Right lung (tissue), 5 donors: ENCODE results near the gene NRCAM. TPM values are rescaled to one million over a fixed set of nuclear protein-coding genes. Genes with fewer than 3 reads are reported as not detected.

Source experiments
- DNase-seq, 2 donors: peaks; one replicate each; pipeline ENCODE4 v3.0.0-alpha.2; 2013
- polyA plus RNA-seq, 5 donors: library from polyadenylated mRNA; unstranded; fragments of 120-200 nt; gene quantifications; one replicate each; pipeline versions ENCODE4 v1.2.1 to v1.2.3, GENCODE V29; 2013; ENCODE audit warnings: inconsistent platforms in 1 of 5, low replicate concordance in 1 of 5; ENCODE audit not compliant: insufficient read length in 5 of 5, insufficient read depth in 1 of 5

The NRCAM gene
- polyA plus RNA-seq, 5 donors, result 12.3 to 34.9 (median 15.9) TPM

GRCh38 chr7:108460964-108461363 lies 4.7 kb upstream of the NRCAM start:
- no peak for DNase-seq

DNA sequence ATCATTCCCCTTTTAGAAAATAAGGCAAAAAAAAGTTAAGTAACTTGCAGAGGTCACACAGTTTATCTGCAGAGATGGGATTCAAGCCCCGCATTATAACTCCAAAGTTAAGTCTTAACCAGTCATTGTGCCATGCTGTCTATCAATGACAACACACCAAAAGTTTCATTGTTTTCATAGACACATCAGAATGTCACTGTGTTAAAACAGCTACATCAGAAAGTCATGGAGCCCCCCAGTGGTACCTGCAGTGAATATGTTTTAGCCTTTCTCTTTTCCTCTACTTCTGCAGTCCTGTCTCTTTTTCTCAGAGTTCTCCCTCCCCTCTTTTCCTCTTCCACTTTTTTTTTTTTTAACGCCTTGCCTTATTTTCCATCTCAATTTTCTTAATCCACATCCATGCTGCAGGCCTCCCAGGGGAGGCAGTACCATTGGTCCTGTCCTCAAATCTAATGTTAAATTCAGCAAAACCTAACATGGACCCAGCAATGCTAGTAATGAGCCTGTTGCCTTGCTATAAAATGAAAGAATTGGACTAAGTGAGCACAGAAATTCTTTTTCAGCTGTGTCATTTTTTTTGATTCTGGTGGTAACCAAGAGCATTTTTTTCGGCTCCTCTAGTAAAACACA lies 3.8 kb upstream of the NRCAM start:
- no peak for DNase-seq

DNA sequence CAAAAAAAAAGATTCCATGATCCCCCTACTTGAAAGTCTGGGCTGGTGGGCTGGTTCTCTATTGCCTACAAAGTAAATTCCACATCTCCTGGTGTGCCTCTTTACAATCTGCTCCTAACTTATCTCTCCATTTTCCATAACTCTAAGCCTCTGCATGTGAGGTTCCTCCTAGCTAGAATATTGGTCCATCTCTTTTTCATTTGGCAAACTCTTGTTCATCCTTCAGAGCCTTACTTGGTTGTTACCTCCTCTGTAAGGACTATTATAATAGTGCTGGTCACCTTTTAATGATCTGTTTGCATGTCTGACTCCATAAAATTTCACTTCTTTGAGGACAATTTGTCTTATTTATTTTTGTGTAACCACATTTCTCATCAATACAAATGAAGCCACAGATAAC lies 1.6 kb upstream of the NRCAM start:
- no peak for DNase-seq

DNA sequence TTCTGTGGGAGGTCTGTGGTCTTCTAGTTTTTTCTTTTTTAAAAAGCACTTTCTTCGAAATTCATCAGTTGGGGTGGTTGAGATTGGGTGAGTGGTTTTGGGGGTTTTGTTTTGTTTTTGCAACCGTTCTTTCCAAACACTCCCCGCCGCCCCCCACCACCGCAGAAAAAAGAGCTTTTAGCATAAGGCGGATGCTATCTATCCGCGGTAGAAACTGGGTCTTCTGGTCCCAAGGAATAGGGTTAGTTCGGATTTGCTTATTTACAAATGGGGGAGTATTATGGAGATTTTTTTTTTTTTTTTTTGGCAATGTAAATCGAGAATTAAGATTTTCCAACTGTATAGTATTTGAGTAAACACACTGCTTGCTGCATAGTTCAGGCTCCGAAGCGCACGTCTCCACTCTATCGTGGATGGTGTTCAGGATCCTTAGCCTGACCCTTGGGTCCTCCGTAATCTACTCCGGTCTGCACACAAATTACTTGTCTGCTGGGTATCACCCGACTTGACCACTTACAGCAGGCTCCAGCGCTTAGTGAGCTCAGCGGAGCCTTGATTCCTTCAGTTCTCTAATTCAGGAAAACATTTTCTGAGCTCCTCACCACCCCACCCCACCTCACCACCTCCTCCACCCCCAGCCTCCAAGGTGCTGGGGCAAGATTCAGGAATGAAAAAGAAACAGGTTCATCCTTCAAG lies 757 bp upstream of the NRCAM start:
- no peak for DNase-seq

- DNase-seq, result no peak
Measured at GRCh38 chr7:108455551-108455997, 662 bp downstream of the NRCAM start.

GRCh38 chr7:108454674-108455550 lies 1.3 kb downstream of the NRCAM start:
- DNase-seq, result no peak

DNA sequence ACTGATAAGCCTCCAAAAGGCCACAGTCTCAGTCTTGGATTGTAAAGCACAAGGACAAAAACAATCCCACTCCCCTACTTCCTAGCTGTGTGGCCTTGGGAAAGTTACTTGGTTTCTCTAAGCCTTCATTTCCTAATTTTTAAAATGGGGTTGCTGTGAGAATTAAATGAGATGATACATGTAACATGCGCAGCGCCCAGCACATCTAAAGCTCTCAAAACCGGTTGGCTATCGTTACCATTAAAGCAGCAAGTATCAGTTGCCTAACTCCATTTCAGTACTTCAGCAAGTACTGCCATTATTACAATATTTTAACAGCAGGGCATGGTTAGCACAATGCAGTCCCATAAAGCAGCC lies 1.9 kb downstream of the NRCAM start:
- no peak for DNase-seq

DNA sequence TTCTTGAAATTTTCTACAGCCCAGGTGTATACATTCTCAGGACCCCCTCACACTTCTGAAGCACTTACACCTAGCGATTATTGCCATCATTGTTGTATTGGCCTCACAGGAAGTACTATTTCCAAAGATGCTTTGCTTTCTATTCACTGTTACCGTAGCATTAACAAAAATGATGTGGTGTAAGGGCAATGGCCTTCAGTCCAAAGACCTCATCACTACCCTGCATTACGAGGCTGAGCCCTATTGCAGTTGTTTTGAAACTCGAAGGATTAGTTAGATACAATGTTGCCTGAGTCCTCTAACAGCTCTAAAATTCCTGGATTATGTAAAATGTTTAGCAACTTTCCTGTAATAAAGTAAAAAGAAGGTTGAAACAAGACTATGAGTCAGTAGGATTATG lies 2.9 kb downstream of the NRCAM start:
- DNase-seq, result no peak

- DNase-seq, result no peak
Measured at GRCh38 chr7:108452707-108453106, 3.5 kb downstream of the NRCAM start.

DNA sequence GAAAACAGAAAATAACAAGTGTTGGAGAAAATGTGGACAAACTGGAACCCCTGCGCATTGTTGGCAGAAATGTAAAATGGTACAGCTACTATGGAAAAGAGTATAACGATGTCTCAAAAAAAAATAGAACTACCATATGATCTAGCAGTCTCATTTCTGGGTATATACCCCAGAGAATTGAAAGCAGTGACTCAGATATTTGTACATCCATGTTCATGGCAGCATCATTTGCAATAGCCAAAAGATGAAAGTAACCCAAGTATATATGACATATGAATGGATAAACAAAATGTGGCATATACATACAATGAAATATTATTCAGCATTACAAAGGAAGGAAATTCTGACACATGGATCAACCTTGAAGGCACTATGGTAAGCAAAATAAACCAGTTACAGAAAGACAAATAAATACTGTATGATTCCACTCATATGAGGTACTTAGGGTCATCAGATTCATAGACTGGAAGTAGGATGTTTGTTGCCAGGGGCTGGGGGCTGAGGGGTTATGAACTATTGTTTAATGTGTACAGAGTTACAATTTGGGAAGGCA lies 4.9 kb downstream of the NRCAM start:
- no peak for DNase-seq

DNA sequence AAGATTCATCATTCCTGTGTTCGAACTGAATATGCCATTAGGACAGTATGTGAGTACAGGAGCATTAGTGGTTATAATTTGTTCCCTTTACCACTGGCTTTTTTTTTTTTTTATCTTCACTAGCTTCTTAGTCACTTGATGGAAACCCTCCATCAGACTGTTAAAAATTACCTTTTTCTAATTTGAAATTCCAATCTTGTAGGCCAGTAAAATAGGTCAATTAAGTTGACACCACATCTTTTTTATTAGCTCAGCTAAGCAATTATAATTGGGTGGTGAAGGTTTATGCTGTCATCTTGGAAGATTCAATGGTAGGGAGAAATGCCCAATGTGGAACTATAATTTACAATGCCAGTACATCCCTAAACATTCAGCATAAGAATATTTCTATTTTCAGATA lies 6.1 kb downstream of the NRCAM start:
- DNase-seq, result no peak

DNA sequence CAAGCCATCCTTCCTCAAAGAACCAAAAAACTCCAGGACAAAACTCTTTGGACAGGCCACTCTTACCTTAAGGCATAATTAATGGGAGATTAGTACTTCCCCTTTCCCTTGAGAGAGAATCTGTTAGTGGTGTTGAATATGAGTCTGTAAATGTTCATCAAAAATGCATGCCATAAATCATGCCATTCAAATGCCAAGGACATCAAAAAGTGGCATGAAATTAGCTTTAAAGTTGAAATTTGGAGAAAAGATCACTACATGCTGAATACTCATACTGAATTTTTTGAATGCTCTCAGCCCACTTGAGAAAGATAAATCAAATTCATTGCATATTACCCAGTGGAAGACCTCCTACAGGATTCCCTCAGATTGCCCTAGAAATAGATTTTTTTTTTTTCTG lies 6.7 kb downstream of the NRCAM start:
- no peak for DNase-seq

DNA sequence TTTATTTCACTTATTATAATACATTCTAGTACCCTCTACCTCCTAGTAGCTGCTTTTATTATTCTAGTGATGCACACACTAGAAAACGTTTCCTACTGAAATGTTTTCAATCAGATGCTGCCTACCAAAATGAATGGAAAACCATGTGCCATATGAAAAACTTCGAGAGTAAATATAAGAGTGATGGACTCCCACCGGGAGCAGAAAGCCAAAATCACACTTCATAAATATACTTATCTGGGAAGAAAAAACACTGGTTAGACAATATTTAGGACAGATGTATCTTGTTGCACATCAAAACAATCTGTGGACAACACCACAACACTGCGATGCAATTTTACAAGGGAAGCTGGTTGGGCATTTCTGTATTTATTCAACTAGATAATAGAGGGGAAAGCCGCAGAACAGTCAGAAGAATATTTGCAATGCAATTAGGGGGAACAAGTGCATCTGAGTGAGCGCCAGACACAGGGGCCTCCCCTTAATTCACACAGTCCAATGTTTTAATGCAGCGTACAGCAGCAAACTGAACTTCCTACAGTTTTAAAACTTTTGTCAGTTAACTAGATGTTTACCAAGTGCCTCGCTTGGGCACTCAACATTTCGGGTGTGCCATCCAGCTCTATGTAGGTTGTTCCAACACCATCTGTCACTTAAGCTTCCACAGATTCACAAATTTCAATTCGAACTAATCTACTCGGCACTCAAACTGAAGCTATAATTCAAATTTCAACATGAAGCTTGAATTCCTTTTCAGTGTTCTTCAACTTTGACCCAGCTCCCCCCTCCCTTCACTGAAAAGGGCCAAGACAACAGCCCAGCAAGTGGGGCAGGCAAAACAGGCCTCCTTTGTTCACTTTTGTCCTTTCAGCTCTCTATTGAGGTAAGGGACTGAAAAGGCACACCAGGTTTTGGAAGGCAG lies 7.4 kb downstream of the NRCAM start:
- peak in 1 of 2 donors; percentile 40 for DNase-seq

GRCh38 chr7:108442039-108442568 lies 14.1 kb downstream of the NRCAM start:
- no peak for DNase-seq

GRCh38 chr7:108441392-108441955 lies 14.8 kb downstream of the NRCAM start:
- DNase-seq, result no peak

- no peak for DNase-seq
Measured at GRCh38 chr7:108440613-108441012, 15.6 kb downstream of the NRCAM start.

DNA sequence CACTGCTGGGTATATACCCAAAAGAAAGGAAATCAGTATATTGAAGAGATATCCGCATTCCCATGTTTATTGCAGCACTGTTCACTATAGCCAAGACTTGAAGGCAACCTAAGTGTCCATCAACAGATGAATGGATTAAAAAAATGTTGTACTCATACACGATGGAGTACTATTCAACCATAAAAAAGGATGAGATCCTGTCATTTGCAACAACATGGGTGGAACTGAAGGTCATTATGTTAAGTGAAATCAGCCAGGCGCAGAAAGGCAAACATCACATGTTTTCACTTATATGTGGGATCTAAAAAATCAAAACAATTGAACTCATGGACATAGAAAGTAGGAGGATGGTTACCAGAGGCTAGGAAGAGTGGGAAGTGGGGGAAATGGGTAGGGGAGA lies 19.3 kb downstream of the NRCAM start:
- DNase-seq, result no peak

- no peak for DNase-seq
Measured at GRCh38 chr7:108434010-108434409, 22.2 kb downstream of the NRCAM start.

- DNase-seq, result no peak
Measured at GRCh38 chr7:108431099-108431498, 25.1 kb downstream of the NRCAM start.

DNA sequence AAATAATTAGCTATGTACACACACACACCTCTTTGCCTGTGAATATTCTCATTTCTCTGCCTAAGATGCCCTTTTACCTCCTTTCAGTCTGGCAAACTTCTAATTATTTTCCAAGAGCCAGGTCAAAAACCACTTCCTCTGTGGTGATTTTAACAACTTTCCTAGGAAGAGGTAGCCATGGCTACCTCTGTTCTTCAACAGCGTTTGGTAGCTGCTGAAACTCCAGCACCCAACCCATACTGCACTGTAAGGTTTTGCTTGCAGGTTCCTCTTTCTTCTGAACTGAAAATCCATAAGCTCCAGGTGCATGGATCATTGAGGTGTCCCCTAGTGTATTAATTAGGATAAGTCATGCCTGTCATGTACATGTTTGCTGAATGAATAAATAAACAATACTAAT lies 25.6 kb downstream of the NRCAM start:
- no peak for DNase-seq

DNA sequence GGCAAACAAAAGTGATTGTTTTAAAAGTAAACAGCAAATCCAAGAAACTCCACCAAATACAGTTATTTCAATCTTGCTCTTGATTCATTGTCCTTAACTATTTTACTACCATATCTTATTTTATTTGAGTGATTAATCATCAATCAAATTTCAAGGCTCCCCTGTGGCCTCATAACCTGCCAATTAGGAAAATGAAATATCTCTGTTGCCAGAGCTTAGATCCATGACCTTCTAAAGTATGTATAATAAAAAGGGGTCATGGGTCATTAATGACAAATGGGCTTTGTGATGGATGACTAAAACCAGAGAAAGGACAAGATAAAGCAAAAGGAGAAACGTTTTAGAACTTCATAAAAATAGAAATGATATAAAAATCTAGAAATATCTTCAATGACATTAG lies 28.5 kb downstream of the NRCAM start:
- no peak for DNase-seq
